ENCODE measurements around the gene RHBDF1. TPM values are rescaled to one million over a fixed set of nuclear protein-coding genes. Genes with fewer than 3 reads are reported as not detected.

The RHBDF1 gene
- total RNA-seq, 4 donors from 2014 or later, result 14.7 to 79.0 (median 31.1) TPM

DNA sequence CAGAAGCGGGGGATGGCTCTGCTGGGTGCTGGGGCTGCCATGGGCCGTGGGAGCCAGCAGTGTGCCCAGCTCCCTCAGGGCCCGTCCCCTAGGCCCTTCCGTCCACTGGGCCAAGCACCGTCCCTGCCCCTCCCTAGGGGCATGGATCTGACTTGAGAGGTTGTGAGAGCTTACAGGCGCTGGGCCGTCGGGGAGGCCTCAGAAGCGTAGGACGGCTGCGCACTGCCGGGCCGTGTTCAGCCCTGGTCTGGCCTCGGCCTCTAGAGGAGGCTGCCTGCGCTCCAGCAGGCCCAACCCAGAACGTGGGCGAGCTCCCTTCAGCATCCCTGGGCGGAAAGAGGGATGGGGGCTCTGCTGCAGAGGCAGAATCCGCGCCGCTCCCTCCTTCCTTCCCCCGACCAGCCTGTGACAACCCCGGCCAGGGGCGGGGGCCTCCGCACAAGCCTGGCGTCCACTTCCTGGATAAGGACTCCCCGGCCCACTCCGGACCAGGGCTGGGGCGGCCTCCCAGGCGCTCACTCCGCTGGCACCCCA lies 4.9 kb upstream of the RHBDF1 start:
- Histone ChIP-seq H3K4me1 (peaks cover 5 to 33% of the 10 kb centered on the region in 2 donors), H3K9me3 (no peaks in the 10 kb centered on the region), H3K27ac (peak overlapping the region; percentile 90 to 93), H3K27me3 (no peaks in the 10 kb centered on the region), H3K36me3 (no peaks in the 10 kb centered on the region), H3K4me3 (peak overlapping the region; percentile 65 to 81)
- no peak for TF ChIP-seq POLR2A (IDR thresholded peaks at IDR 0.05)
- TF ChIP-seq, protein P1, sequence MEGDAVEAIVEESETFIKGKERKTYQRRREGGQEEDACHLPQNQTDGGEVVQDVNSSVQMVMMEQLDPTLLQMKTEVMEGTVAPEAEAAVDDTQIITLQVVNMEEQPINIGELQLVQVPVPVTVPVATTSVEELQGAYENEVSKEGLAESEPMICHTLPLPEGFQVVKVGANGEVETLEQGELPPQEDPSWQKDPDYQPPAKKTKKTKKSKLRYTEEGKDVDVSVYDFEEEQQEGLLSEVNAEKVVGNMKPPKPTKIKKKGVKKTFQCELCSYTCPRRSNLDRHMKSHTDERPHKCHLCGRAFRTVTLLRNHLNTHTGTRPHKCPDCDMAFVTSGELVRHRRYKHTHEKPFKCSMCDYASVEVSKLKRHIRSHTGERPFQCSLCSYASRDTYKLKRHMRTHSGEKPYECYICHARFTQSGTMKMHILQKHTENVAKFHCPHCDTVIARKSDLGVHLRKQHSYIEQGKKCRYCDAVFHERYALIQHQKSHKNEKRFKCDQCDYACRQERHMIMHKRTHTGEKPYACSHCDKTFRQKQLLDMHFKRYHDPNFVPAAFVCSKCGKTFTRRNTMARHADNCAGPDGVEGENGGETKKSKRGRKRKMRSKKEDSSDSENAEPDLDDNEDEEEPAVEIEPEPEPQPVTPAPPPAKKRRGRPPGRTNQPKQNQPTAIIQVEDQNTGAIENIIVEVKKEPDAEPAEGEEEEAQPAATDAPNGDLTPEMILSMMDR (IDR thresholded peaks at IDR 0.05), result no peak
- intact Hi-C loops (cut with DNase I; ENCODE audit: low total_unique reads), result no loop called here
- DNase-seq, result peak; percentile 54 to 64

DNA sequence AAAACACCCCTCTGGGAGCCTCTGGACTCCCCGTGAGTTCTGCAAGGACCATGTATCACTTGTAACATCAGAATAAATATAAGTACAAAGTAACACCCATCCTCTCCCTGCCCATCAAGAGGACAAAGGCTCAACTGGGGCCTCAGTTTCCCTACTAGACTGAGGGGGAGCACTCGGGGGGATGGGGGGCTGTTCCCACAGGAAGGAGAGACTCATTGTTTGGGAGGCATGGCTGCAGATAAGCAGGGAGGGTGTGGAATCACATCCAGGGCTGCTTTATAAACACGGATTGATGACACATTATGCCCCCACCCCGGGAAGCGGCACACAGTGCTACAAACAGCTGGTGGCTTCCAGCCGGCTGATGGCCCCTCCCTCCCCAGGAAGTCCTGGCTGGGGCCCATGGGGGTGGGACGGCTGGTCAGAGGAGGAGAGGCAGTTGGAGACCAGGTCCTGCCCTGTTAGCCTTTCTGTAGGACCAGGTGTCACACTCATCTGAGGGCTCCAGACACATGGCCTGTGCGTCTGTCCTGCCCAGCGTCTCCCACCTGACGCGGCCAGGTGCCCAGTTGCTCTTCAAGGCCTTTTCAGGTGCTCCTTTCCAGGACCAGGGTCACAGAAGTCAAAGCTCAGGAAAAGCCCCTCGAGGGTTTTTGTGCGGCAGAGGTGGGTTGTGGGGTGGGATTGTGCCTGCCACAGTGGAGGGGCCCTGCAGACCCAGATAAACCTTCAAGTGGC lies 4.3 kb upstream of the RHBDF1 start:
- H3K9me3 ChIP-seq, result no peaks in the 10 kb centered on the region
- intact Hi-C loops (cut with DNase I; ENCODE audit: low total_unique reads), result no loop called here
- no peaks in the 10 kb centered on the region for H3K27me3 ChIP-seq
- TF ChIP-seq, protein P1 (IDR thresholded peaks at IDR 0.05), result no peak
- TF ChIP-seq POLR2A (IDR thresholded peaks at IDR 0.05), result no peak
- H3K27ac ChIP-seq, result peak overlapping the region; percentile 90 to 93
- no peaks in the 10 kb centered on the region for H3K36me3 ChIP-seq
- peak; percentile 76 to 85 for DNase-seq
- peaks cover 5 to 33% of the 10 kb centered on the region in 2 donors for H3K4me1 ChIP-seq
- peak overlapping the region in 1 of 2 donors; percentile 81 for H3K4me3 ChIP-seq

- Histone ChIP-seq H3K27ac (peak overlapping the region; percentile 90 to 93), H3K9me3 (no peaks in the 10 kb centered on the region), H3K4me3 (no peak overlapping the region), H3K27me3 (no peaks in the 10 kb centered on the region), H3K4me1 (peaks cover 5 to 37% of the 10 kb centered on the region in 2 donors), H3K36me3 (no peaks in the 10 kb centered on the region)
- TF ChIP-seq, protein P1 (IDR thresholded peaks at IDR 0.05), result peak in 1 of 4 experiments; percentile 41
- no peak for TF ChIP-seq POLR2A (IDR thresholded peaks at IDR 0.05)
- intact Hi-C loops (cut with DNase I; ENCODE audit: low total_unique reads), result no loop called here
- DNase-seq, result peak; percentile 87 to 91
These were observed 3.4 kb upstream of the RHBDF1 start for GRCh38 chr16:75580-76501.

- H3K4me1 ChIP-seq, result peaks cover 5 to 41% of the 10 kb centered on the region in 2 donors
- DNase-seq, result no peak
- H3K4me3 ChIP-seq, result no peak overlapping the region
These were observed 2.4 kb upstream of the RHBDF1 start for GRCh38 chr16:74747-75334.

More at GRCh38 chr16:74747-75334, 2.4 kb upstream of the RHBDF1 start:
- Histone ChIP-seq H3K9me3 (no peaks in the 10 kb centered on the region), H3K27me3 (no peaks in the 10 kb centered on the region), H3K36me3 (no peaks in the 10 kb centered on the region), H3K27ac (peak overlapping the region; percentile 93)
- no peak for TF ChIP-seq POLR2A (IDR thresholded peaks at IDR 0.05)
- TF ChIP-seq, protein P1 (IDR thresholded peaks at IDR 0.05), result no peak
- intact Hi-C loops (cut with DNase I; ENCODE audit: low total_unique reads), result no loop called here
